ENCODE data around the gene RNH1.

- TF ChIP-seq, protein P1, sequence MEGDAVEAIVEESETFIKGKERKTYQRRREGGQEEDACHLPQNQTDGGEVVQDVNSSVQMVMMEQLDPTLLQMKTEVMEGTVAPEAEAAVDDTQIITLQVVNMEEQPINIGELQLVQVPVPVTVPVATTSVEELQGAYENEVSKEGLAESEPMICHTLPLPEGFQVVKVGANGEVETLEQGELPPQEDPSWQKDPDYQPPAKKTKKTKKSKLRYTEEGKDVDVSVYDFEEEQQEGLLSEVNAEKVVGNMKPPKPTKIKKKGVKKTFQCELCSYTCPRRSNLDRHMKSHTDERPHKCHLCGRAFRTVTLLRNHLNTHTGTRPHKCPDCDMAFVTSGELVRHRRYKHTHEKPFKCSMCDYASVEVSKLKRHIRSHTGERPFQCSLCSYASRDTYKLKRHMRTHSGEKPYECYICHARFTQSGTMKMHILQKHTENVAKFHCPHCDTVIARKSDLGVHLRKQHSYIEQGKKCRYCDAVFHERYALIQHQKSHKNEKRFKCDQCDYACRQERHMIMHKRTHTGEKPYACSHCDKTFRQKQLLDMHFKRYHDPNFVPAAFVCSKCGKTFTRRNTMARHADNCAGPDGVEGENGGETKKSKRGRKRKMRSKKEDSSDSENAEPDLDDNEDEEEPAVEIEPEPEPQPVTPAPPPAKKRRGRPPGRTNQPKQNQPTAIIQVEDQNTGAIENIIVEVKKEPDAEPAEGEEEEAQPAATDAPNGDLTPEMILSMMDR (conservative IDR thresholded peaks at IDR 0.05 in 1 of 2, IDR thresholded peaks at IDR 0.05 in 1 of 2; ENCODE audit: low read depth in 1 of 2, low read length in 2 of 2) = no peak
- TF ChIP-seq EZH2 (IDR thresholded peaks at IDR 0.05; ENCODE audit: low read length, missing control alignments) = no peak
These were observed 19.4 kb downstream of the RNH1 start for GRCh38 chr11:487571-488021.
